Nephron progenitor cell (in vitro differentiated cells): ENCODE results near the gene HSH2D.
A peak's percentile ranks its signal among the peaks of the same experiment; 100 is the strongest.

Experiments
- DNase-seq: peaks from one replicate; pipeline ENCODE4 v3.0.0; 2021
- H3K27ac Mint-ChIP-seq: 2 replicates; pipeline ENCODE4 v1.8.0; 2021; ENCODE audit warnings: mild to moderate bottlenecking, moderate library complexity, mixed read lengths
- H3K27me3 Mint-ChIP-seq: 2 replicates; pipeline ENCODE4 v1.8.0; 2021; ENCODE audit warnings: mild to moderate bottlenecking, low read depth, mixed read lengths; ENCODE audit not compliant: poor library complexity
- H3K36me3 Mint-ChIP-seq: 2 replicates; pipeline ENCODE4 v1.8.0; 2021; ENCODE audit warnings: low read depth, mixed read lengths
- H3K4me1 Mint-ChIP-seq: 2 replicates; pipeline ENCODE4 v1.8.0; 2021; ENCODE audit warnings: mixed read lengths
- H3K4me3 Mint-ChIP-seq: 2 replicates; pipeline ENCODE4 v1.8.0; 2021; ENCODE audit warnings: mild to moderate bottlenecking, moderate library complexity, mixed read lengths
- H3K9me3 Mint-ChIP-seq: 2 replicates; pipeline ENCODE4 v1.8.0; 2021; ENCODE audit warnings: mild to moderate bottlenecking, moderate library complexity, mixed read lengths
- TF ChIP-seq, protein P1 (sequence below): fragments of 200-600 bp; sonication (generic); IDR thresholded peaks from 2 replicates; pipeline ENCODE4 v1.5.0; 2021; ENCODE audit warnings: antibody characterized with exemption

The HSH2D gene

DNA sequence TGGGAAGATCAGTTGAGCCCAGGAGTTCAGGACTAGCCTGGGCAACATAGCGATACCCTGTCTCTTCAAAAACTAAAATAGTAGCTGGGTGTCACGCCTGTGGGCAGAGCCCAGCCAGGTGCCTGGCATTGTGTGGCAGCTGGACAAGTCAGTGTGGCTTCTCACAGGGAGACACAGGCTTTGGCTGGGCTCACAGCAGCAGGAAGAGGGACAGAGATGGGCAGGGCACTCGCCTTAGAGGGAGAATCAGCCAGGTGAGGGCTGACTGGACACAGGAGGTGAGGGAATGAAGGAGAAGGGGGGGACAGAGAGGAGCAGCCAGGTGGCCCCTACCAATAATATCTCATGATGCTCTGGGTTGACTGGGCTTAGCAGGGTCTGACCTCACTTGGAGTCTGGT, 45.0 kb downstream of the HSH2D start:
- Mint-ChIP-seq H3K27me3 (peaks cover 15% of the 10 kb centered on the region), H3K4me1 (peaks cover 19% of the 10 kb centered on the region), H3K27ac (no peak overlapping the region), H3K36me3 (peaks cover 43% of the 10 kb centered on the region), H3K4me3 (no peak overlapping the region), H3K9me3 (no peaks in the 10 kb centered on the region)
- TF ChIP-seq, protein P1, sequence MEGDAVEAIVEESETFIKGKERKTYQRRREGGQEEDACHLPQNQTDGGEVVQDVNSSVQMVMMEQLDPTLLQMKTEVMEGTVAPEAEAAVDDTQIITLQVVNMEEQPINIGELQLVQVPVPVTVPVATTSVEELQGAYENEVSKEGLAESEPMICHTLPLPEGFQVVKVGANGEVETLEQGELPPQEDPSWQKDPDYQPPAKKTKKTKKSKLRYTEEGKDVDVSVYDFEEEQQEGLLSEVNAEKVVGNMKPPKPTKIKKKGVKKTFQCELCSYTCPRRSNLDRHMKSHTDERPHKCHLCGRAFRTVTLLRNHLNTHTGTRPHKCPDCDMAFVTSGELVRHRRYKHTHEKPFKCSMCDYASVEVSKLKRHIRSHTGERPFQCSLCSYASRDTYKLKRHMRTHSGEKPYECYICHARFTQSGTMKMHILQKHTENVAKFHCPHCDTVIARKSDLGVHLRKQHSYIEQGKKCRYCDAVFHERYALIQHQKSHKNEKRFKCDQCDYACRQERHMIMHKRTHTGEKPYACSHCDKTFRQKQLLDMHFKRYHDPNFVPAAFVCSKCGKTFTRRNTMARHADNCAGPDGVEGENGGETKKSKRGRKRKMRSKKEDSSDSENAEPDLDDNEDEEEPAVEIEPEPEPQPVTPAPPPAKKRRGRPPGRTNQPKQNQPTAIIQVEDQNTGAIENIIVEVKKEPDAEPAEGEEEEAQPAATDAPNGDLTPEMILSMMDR: no peak
- no peak for DNase-seq

- Mint-ChIP-seq H3K27me3 (peaks cover under 1% of the 10 kb centered on the region), H3K36me3 (peaks cover 42% of the 10 kb centered on the region)
Measured at GRCh38 chr19:16190198-16190597, 46.7 kb downstream of the HSH2D start.

DNA sequence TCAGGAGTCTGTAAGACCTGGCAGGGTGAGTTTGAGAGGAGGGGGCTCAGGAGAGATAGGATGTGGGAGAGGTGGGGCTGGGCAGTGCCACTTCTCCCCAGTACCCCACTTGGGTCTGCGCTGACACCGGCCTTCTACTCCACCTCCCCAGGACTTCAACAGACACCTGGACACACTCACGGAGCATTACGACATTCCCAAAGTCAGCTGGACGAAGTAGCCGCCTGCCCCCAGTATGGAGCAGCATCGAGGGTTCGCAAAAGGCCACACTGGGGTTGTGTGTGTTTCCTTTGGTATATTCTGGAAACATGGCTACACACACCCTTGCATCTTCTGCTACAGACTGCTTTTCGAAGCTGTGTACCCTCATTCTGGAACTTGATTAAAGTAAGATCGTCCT, 47.3 kb downstream of the HSH2D start:
- no peaks in the 10 kb centered on the region for H3K9me3 Mint-ChIP-seq
- TF ChIP-seq, protein P1: no peak
- H3K27ac Mint-ChIP-seq: no peak overlapping the region
- peaks cover 39% of the 10 kb centered on the region for H3K36me3 Mint-ChIP-seq
- peaks cover 11% of the 10 kb centered on the region for H3K4me1 Mint-ChIP-seq
- no peak for DNase-seq
- H3K4me3 Mint-ChIP-seq: no peak overlapping the region
- H3K27me3 Mint-ChIP-seq: no peaks in the 10 kb centered on the region

More at GRCh38 chr19:16190198-16190597, 46.7 kb downstream of the HSH2D start:
- peaks cover 16% of the 10 kb centered on the region for H3K4me1 Mint-ChIP-seq
- H3K4me3 Mint-ChIP-seq: no peak overlapping the region
- no peak overlapping the region for H3K27ac Mint-ChIP-seq
- TF ChIP-seq, protein P1: no peak
- no peaks in the 10 kb centered on the region for H3K9me3 Mint-ChIP-seq
- no peak for DNase-seq

GRCh38 chr19:16191216-16191908, 47.9 kb downstream of the HSH2D start:
- peaks cover 4% of the 10 kb centered on the region for H3K4me1 Mint-ChIP-seq

GRCh38 chr19:16193466-16193865, 50.0 kb downstream of the HSH2D start:
- H3K27me3 Mint-ChIP-seq: no peaks in the 10 kb centered on the region
- DNase-seq: no peak
- TF ChIP-seq, protein P1: no peak
- no peak overlapping the region for H3K4me3 Mint-ChIP-seq
- H3K9me3 Mint-ChIP-seq: no peaks in the 10 kb centered on the region
- H3K27ac Mint-ChIP-seq: no peak overlapping the region
- H3K36me3 Mint-ChIP-seq: peaks cover 24% of the 10 kb centered on the region
- H3K4me1 Mint-ChIP-seq: peaks cover 14% of the 10 kb centered on the region

More at GRCh38 chr19:16191216-16191908, 47.9 kb downstream of the HSH2D start:
- no peak for DNase-seq
- H3K27ac Mint-ChIP-seq: no peak overlapping the region
- TF ChIP-seq, protein P1: no peak
- no peaks in the 10 kb centered on the region for H3K9me3 Mint-ChIP-seq
- peaks cover 38% of the 10 kb centered on the region for H3K36me3 Mint-ChIP-seq
- no peaks in the 10 kb centered on the region for H3K27me3 Mint-ChIP-seq
- H3K4me3 Mint-ChIP-seq: no peak overlapping the region

DNA sequence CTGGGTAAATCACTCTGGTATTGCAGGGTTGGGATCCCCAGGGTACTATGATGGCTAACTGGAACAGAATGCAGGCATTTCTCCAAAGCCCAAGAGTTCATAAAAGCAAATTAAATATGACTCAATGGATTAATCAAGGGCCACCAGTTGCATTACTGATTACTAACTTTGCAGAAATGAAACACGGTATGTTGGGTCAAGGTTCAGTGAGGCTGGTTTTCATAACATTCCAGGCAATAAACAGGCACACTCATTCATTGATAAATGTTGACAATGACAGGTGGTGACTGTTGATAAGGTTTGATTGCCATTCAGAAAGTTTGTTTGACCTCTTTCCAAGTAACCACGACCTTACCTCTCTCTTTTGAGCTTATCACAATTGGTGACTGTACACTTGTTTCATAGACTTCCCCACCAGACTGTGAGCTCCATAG, 53.7 kb downstream of the HSH2D start:
- H3K4me1 Mint-ChIP-seq: peaks cover 28% of the 10 kb centered on the region
- TF ChIP-seq, protein P1: no peak
- no peaks in the 10 kb centered on the region for H3K9me3 Mint-ChIP-seq
- H3K27me3 Mint-ChIP-seq: no peaks in the 10 kb centered on the region
- H3K27ac Mint-ChIP-seq: peak overlapping the region; percentile 90
- H3K4me3 Mint-ChIP-seq: peak overlapping the region; percentile 88
- H3K36me3 Mint-ChIP-seq: peaks cover 7% of the 10 kb centered on the region
- no peak for DNase-seq
